T-helper 17 cell (primary cell): Measurements from ENCODE around the gene CYTH1. TPM values are rescaled to one million over a fixed set of nuclear protein-coding genes. Genes with fewer than 3 reads are reported as not detected.

ENCODE experiments used
- ATAC-seq: fragments of 150-1000 bp; cut with Tn5 transposase; 2 replicates; pipeline ENCODE4 v1.10.0; 2021; ENCODE audit warnings: mild to moderate bottlenecking, moderate library complexity
- DNase-seq, 3 donors: peaks; one replicate each; pipeline versions ENCODE4 v3.0.0 to v3.0.0-alpha.2; 2020 to 2021
- H3K9me3 ChIP-seq: one replicate; pipeline ENCODE4 v1.7.0; 2013; ENCODE audit warnings: low read length, mild to moderate bottlenecking; ENCODE audit not compliant: control insufficient read depth, poor library complexity, severe bottlenecking
- H3K27ac Mint-ChIP-seq: one replicate; pipeline ENCODE4 v1.8.0; 2022; ENCODE audit warnings: mild to moderate bottlenecking, moderate library complexity, mixed read lengths
- H3K27me3 Mint-ChIP-seq: one replicate; pipeline ENCODE4 v1.8.0; 2022; ENCODE audit warnings: mixed read lengths
- H3K36me3 Mint-ChIP-seq: one replicate; pipeline ENCODE4 v1.8.0; 2022; ENCODE audit warnings: low read depth, mixed read lengths
- H3K4me1 Mint-ChIP-seq: one replicate; pipeline ENCODE4 v1.8.0; 2022; ENCODE audit warnings: mild to moderate bottlenecking, mixed read lengths
- H3K4me3 Mint-ChIP-seq: one replicate; pipeline ENCODE4 v1.8.0; 2022; ENCODE audit warnings: mild to moderate bottlenecking, moderate library complexity, mixed read lengths
- total RNA-seq, 4 donors: library from RNA in 2 of 4; stranded (reverse) in 2 of 4; gene quantifications; one replicate each; pipeline ENCODE4 v1.2.3 and lab custom pipeline; 2022 to 2026

Gene CYTH1
- total RNA-seq, 2 donors from 2014 or later, result 462 to 497 TPM

DNA sequence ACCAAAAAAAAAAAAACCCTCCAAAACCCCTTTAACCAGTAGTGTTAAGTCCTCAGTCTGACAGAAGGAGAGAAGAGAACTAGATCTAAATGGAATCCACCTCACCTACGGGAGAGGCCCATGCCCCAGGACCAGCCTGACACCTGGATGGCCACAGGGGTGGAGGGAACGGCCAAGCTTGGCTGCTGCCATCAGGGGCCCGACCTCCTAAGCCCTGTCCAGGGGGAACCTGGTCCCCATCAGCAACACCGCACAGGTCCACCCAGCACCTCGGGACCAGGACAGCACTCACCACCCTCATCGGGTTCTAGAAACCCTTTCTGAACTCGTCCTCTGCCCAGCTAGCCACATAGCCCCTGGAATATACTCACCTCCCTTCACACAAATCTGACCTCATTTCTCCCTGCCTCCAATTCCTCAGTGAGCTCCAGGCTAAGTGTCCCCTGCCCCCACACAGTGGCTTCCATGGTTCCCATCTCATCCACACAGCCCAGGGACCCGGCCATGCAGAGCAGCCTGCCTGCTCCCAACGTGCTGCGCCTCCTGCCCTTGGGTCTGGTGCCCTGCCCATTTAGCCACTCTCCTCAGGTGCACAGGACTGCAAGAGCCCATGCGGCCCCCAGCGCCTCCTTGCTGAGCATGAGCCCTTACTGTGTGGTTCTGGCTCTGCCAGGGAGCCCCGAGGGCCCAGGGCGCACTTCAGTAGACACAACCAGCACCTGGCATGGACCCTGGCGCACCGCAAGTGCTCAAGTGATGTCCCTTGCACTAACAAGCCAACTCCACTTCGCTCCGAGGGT, 18.3 kb upstream of the CYTH1 start:
- no peaks in the 10 kb centered on the region for H3K9me3 ChIP-seq
- Mint-ChIP-seq H3K4me3 (peak overlapping the region; percentile 74), H3K4me1 (peaks cover 62% of the 10 kb centered on the region), H3K27me3 (no peaks in the 10 kb centered on the region), H3K36me3 (peaks cover 25% of the 10 kb centered on the region), H3K27ac (peak overlapping the region; percentile 99)
- no peak for DNase-seq
- no peak for ATAC-seq

DNA sequence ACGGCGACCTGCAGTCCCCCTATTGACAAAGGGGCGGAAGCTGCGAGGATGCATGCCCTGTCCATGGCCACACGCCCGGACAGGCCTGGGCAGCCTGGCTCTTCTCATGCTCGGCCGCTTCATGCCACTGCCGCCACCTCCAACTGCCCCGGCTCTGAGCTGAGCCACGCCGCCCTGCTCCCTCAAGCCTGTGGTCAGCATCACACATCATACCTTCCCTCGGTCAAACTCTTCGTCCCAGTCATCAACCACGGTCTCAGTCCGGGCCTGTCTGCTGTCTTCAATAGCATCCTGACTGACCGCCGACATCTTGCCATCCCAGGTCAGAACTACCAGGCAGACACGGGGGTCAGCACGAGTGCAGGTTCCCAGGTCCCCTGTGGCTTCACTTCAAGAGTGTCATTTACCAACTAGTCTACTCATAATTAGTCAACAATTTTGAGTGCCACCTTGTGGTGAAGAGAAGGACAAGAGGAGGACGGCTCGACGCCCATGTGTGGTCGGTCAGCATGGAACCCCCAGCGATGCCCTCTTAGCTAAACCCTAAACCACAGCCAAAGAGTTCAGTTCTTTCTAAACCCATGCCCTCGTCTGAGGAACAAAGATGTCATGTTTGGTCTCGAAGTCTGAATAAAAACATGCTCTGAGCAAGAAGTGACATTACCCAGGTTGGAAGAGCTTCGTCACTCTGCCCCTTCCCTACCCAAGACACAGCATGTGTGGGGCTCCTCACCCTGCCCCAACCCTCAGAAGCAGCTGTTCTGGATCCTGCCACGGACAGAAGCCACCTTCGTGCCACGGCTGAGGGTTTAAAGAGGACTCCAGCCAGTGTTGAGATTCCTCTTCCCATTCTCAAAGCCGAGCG, 16.9 kb upstream of the CYTH1 start:
- H3K4me3 Mint-ChIP-seq, result peak overlapping the region; percentile 86
- peaks cover 65% of the 10 kb centered on the region for H3K4me1 Mint-ChIP-seq
- ATAC-seq, result peak; percentile 40
- DNase-seq, result no peak
- no peaks in the 10 kb centered on the region for H3K9me3 ChIP-seq
- peaks cover 30% of the 10 kb centered on the region for H3K36me3 Mint-ChIP-seq
- peak overlapping the region; percentile 99 for H3K27ac Mint-ChIP-seq
- no peaks in the 10 kb centered on the region for H3K27me3 Mint-ChIP-seq

DNA sequence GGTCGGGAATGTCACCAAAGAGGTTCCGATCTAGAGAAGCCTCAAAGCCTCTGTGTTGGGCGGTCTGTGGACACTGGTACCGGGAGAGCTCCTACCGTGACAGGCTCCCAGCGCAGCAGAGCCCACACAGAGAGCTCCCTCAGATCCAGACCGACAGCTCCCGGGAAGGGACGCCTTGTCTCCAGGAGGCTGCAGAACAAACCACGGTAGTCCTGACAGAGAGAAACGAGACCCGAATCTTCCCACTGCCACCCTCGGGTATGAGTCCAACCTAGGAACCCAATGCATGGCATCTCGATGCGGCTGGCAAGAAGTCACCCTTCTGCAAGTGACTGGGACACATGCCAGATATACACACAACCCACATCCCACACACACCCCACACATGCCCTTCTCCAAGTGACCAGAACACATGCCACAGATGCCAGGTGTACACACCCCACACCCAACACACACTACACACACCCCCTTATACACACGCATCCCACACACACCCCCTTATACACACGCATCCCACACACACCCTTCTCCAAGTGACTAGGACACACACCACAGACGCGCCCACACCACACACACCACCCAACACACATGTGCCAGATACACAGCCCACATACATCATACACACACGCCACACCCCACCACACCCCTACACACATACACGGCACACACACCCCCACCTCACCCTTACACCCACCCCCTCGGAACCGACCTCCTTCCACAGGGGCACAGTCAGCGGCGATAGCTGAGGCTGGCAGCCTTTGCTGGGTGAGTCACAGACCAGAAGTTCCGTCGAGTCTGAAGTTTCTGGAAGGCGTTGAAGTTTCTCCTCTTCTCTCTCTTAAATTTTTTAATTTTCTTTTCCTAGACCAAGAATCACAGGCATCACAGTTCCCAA, 15.9 kb upstream of the CYTH1 start:
- ATAC-seq (no peak), DNase-seq (no peak)
- Mint-ChIP-seq H3K27ac (peak overlapping the region; percentile 99), H3K4me1 (peaks cover 63% of the 10 kb centered on the region), H3K27me3 (no peaks in the 10 kb centered on the region), H3K4me3 (peak overlapping the region; percentile 64), H3K36me3 (peaks cover 29% of the 10 kb centered on the region)
- H3K9me3 ChIP-seq, result no peaks in the 10 kb centered on the region

DNA sequence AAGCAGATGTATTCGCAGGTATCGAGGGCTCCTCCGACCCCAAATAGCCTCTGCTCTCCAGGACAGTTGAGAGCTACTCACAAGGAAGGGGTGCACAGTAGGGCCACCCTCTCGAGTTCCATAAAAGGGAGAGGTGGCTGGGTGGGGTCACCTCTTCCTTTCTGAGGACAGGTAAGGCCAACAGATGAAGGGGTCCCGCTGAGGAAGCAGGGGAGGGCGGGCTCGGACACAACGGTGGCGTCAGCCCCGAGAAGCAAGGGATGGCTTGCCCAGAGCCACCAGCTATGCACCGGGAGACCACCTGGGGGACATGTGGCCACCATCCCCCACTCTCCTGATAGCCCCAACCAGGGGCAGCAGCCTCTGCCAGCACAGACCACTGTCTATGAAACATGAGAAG, 15.1 kb upstream of the CYTH1 start:
- DNase-seq, result no peak
- H3K9me3 ChIP-seq, result no peaks in the 10 kb centered on the region
- Mint-ChIP-seq H3K36me3 (peaks cover 29% of the 10 kb centered on the region), H3K4me3 (peak overlapping the region; percentile 47), H3K27me3 (no peaks in the 10 kb centered on the region), H3K4me1 (peaks cover 60% of the 10 kb centered on the region), H3K27ac (peak overlapping the region; percentile 99)
- ATAC-seq, result no peak

DNA sequence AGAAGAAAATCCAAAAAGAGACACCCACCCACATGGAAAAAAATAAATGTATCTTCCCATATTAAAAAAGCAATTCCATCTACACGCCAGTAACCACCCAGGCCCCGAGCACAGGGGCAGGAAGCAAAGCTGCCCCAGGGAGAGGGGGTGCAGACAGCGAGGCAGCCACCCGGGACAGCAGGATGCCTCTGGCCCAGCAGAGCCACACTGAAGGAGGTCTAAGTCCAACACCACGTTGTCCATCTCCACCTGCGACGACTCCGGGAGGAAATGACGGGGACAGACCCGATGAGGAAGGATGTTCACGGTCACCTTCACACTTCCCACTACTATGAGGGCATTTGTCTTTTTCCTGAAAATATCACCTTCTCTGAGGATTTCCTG, 14.4 kb upstream of the CYTH1 start:
- no peak for ATAC-seq
- Mint-ChIP-seq H3K36me3 (peaks cover 33% of the 10 kb centered on the region), H3K27ac (peak overlapping the region; percentile 92), H3K27me3 (no peaks in the 10 kb centered on the region), H3K4me1 (peaks cover 62% of the 10 kb centered on the region), H3K4me3 (peak overlapping the region; percentile 47)
- no peaks in the 10 kb centered on the region for H3K9me3 ChIP-seq
- DNase-seq, result no peak

DNA sequence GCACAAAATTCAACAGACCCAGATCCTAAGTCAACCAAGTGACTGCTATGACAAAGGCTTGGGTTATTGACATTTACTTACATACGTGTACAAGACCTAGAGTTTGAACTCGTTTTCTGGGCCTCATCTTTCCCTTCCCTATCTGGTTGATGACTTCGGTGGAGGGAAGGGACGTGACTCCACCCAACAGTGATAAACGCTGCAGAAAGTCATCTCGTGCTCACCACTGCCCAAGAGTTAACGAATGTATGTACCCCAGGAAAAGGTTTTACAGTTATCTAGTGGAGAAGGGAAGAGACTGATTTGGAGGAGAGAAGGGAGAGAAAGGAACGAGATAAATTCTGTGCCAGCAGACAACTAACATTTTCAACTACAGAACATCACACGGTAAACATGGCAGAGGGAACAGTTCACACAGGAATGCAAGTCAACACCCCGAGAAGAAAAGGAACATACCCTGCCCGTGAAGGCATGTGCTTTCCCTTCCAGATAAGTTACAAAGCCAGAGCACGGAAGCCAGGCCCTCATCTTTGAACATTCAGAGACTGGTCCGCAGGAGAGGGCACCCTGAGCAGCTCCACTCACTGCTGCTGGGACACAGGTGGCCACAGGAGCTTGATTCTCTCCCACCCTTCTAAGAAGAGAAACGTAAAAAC, 13.9 kb upstream of the CYTH1 start:
- peaks cover 33% of the 10 kb centered on the region for H3K36me3 Mint-ChIP-seq
- ATAC-seq, result no peak
- no peaks in the 10 kb centered on the region for H3K27me3 Mint-ChIP-seq
- no peak for DNase-seq
- peak overlapping the region; percentile 92 for H3K27ac Mint-ChIP-seq
- H3K9me3 ChIP-seq, result no peaks in the 10 kb centered on the region
- peaks cover 58% of the 10 kb centered on the region for H3K4me1 Mint-ChIP-seq
- no peak overlapping the region for H3K4me3 Mint-ChIP-seq

DNA sequence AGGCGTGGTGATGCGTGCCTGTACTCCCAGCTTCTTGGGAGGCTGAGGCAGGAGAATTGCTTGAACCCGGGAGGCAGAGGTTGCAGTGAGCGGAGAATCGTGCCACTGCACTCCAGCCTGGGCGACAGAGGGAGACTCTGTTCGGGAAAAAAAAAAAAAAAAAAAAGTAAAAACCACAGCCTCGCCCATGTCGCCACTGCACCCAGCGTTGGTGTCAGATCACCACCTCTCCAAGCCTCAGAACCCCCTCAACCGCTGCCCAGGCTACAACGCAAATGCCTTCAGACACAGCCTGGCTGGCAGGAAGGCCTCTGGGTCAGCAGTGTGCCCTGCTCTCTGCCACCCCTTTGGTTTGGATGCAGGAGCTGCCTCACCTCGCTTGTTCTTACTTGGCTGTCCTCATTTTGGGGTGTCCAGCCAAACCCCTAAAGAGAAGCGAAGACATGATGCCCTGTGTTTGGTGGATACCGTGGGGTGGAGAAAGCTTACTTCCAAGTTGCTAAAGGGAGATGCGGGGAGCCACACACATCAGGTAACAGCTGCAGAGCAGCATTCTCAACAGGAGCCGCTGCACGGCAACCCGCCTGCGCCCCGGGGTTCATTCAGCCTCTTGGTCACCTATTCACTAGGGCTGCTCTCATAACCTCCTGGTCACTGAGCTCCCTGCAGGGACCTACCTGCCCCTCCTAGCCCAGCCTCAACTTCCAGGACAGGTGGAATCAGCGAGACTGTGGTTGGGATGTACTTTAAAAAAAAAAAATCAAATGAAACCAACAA, 13.0 kb upstream of the CYTH1 start:
- H3K27ac Mint-ChIP-seq, result peak overlapping the region; percentile 92
- DNase-seq, result no peak
- H3K27me3 Mint-ChIP-seq, result no peaks in the 10 kb centered on the region
- H3K4me1 Mint-ChIP-seq, result peaks cover 53% of the 10 kb centered on the region
- peak overlapping the region; percentile 70 for H3K4me3 Mint-ChIP-seq
- H3K9me3 ChIP-seq, result no peaks in the 10 kb centered on the region
- H3K36me3 Mint-ChIP-seq, result peaks cover 30% of the 10 kb centered on the region
- peak; percentile 16 for ATAC-seq

DNA sequence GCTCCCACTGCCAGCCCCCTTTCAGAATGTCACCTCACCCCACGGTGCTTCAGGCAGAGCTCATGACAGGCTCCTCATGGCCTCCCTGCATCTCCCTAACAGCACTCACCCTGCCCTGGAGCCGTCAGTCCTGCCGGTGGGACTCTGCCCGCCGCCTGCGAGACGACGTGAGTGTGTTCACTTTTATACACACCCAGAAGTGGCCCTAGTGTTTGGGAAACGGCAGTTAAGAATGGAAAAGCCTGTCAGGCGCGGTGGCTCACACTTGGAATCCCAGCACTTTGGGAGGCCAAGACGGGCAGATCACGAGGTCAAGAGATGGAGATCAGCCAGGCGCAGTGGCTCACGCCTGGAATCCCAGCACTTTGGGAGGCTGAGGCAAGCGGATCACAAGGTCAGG, 12.3 kb upstream of the CYTH1 start:
- Mint-ChIP-seq H3K27ac (peak overlapping the region; percentile 92), H3K36me3 (peaks cover 30% of the 10 kb centered on the region), H3K27me3 (no peaks in the 10 kb centered on the region), H3K4me3 (peak overlapping the region; percentile 80), H3K4me1 (peaks cover 54% of the 10 kb centered on the region)
- H3K9me3 ChIP-seq, result no peaks in the 10 kb centered on the region
- DNase-seq, result no peak
- ATAC-seq, result no peak

DNA sequence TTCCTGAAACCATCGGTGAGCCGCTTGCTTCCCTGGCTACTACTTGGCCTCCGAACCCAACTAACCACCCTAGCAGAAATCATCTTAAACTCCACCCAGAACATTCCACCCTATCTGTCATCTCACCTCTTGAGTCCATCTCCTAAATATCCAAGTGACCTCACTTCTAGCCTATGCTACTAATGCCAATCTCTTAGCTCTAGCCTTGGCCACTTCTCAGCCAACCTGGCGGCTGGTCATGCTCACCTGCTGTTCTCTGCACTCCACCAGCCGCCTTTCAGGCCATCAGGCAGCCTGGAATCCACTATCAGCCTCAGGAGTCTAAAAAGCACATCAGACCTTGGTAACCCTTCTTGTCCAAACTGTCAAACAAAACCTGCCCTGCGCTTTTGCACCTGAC, 11.9 kb upstream of the CYTH1 start:
- Mint-ChIP-seq H3K27me3 (no peaks in the 10 kb centered on the region), H3K36me3 (peaks cover 28% of the 10 kb centered on the region), H3K27ac (peak overlapping the region; percentile 92), H3K4me3 (peak overlapping the region; percentile 80), H3K4me1 (peaks cover 51% of the 10 kb centered on the region)
- ATAC-seq (no peak), DNase-seq (no peak)
- H3K9me3 ChIP-seq, result no peaks in the 10 kb centered on the region

DNA sequence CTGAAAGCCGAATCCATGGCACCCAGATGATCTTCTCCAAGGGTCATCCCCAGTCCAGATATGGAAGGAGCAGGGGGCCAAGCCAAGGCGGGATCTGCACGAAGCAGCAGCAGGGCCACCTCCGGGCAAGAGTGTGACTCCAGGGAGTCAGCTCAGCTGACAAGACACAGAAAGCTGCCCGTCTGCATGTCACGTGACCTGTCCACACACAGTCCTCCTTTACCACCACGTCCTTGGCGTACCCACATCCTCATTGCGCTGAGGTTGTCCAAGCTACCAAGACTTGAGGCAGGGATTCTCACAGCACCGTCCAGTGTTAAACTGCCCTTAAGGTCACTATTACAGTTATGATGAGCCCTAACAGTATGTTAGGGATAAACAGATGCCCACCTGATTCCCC, 11.3 kb upstream of the CYTH1 start:
- Mint-ChIP-seq H3K4me3 (no peak overlapping the region), H3K27me3 (no peaks in the 10 kb centered on the region), H3K4me1 (peaks cover 50% of the 10 kb centered on the region), H3K27ac (peak overlapping the region; percentile 92), H3K36me3 (peaks cover 24% of the 10 kb centered on the region)
- DNase-seq, result no peak
- no peak for ATAC-seq
- H3K9me3 ChIP-seq, result no peaks in the 10 kb centered on the region

DNA sequence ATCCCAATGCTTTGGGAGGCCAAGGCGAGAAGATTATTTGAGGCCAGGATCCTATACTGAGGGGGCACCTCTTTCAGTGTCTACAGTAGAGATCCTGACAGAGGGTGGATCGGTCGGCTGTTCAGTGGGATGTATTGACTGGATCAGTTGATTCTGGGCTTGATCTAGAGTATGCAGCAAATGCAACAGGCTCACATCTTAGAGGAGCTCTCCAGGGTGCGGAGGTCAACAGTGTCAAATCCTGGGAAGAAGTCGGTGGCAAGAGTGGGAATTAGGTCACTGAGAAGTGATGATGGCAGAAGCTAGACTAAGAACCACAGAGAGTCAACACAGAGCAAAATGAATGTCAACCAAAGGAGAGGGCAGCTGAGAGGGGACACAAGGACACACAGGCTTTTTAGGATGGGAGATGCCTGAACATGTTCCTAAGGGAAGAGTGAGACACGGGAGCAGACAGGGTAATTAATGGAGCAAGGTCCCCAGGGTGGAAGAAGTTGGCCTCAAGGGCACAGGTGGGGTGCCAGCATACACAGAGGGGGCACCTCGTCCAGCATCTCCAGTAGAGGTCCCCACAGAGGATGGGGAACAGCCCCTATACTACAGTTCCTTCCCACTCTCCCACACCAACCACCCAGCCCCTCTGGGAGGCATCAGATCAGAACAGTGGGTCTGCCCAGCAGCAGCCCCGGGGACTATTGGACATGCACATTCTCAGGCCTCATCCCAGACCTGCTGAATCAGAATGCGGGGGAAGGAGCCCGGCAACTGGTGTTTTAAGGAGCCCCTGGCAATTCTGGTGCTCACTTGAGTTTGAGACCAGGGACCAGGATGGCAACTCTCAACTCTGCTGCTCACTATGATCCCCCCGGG, 10.0 kb upstream of the CYTH1 start:
- no peak for ATAC-seq
- H3K4me3 Mint-ChIP-seq, result no peak overlapping the region

More for the DNA sequence above, 10.0 kb upstream of the CYTH1 start:
- Mint-ChIP-seq H3K27me3 (no peaks in the 10 kb centered on the region), H3K4me1 (peaks cover 48% of the 10 kb centered on the region), H3K36me3 (peaks cover 20% of the 10 kb centered on the region), H3K27ac (peak overlapping the region; percentile 91)
- H3K9me3 ChIP-seq, result no peaks in the 10 kb centered on the region
- DNase-seq, result no peak
